Hepatocyte (in vitro differentiated cells): ENCODE data around the gene MYCBPAP. TPM values are rescaled to one million over a fixed set of nuclear protein-coding genes. Genes with fewer than 3 reads are reported as not detected.

Experiments used
- DNase-seq: peaks from one replicate; pipeline ENCODE4 v3.0.0-alpha.2; 2016; ENCODE audit warnings: low spot score
- H2AFZ ChIP-seq: fragments of 200-600 bp; sonication (generic); 2 replicates; pipeline ENCODE4 v1.6.0; 2016; ENCODE audit warnings: antibody characterized with exemption, mild to moderate bottlenecking
- H3K27ac ChIP-seq: fragments of 200-600 bp; sonication (generic); 2 replicates; pipeline ENCODE4 v1.5.1; 2016; ENCODE audit warnings: mild to moderate bottlenecking
- H3K27me3 ChIP-seq: fragments of 200-600 bp; sonication (generic); 2 replicates; pipeline ENCODE4 v1.6.1; 2016
- H3K36me3 ChIP-seq: fragments of 200-600 bp; sonication (generic); replicated peaks from 2 replicates; pipeline ENCODE4 v1.5.1; 2016; ENCODE audit warnings: low read depth; ENCODE audit not compliant: insufficient read depth
- H3K4me1 ChIP-seq: fragments of 200-600 bp; sonication (generic); 2 replicates; pipeline ENCODE4 v1.5.1; 2016; ENCODE audit warnings: mild to moderate bottlenecking, moderate library complexity; ENCODE audit not compliant: insufficient read depth
- H3K4me2 ChIP-seq: fragments of 200-600 bp; sonication (generic); 2 replicates; pipeline ENCODE4 v1.6.0; 2016
- H3K4me3 ChIP-seq: fragments of 200-600 bp; sonication (generic); 2 replicates; pipeline ENCODE4 v1.5.1; 2016; ENCODE audit warnings: mild to moderate bottlenecking
- H3K79me2 ChIP-seq: fragments of 200-600 bp; sonication (generic); 2 replicates; pipeline ENCODE4 v1.6.0; 2017; ENCODE audit warnings: mild to moderate bottlenecking
- H3K9me2 ChIP-seq: fragments of 200-600 bp; sonication (generic); replicated peaks from 2 replicates; pipeline ENCODE4 v1.6.0; 2017; ENCODE audit warnings: mild to moderate bottlenecking; ENCODE audit not compliant: insufficient read depth
- H3K9me3 ChIP-seq: fragments of 200-600 bp; sonication (generic); 2 replicates; pipeline ENCODE4 v1.5.1; 2016; ENCODE audit warnings: low read depth, mild to moderate bottlenecking
- H4K20me1 ChIP-seq: fragments of 200-600 bp; sonication (generic); 2 replicates; pipeline ENCODE4 v1.6.0; 2016; ENCODE audit warnings: mild to moderate bottlenecking; ENCODE audit not compliant: insufficient read depth, poor library complexity, severe bottlenecking
- EZH2 ChIP-seq: fragments of 200-600 bp; sonication (generic); IDR thresholded peaks from 2 replicates; pipeline ENCODE4 v1.6.1; 2016; ENCODE audit warnings: antibody characterized with exemption, mild to moderate bottlenecking, borderline replicate concordance
- EZH2phosphoT487 ChIP-seq: fragments of 200-600 bp; sonication (generic); IDR thresholded peaks from one replicate; pipeline ENCODE4 v1.6.1; 2018; ENCODE audit warnings: antibody characterized with exemption, mild to moderate bottlenecking, low read depth, moderate library complexity; ENCODE audit not compliant: unreplicated experiment, severe bottlenecking
- WGBS: methylation state at CpG from one replicate; pipeline ENCODE4 v1.1.6; 2016; ENCODE audit warnings: low lambda C conversion rate; ENCODE audit errors: missing lambda C conversion rate; 5-methylcytosine and 5-hydroxymethylcytosine counted together
- polyA plus RNA-seq: library from polyadenylated mRNA; unstranded; fragments of >200 nt; fragmentation: Nextera tagmentation; extraction: Ambion mirVana; gene quantifications from 2 replicates; pipeline ENCODE4 v1.2.1, GENCODE V29; 2016
- total RNA-seq: library from RNA; depleted of rRNA; stranded (reverse); fragments of >200 nt; gene quantifications from 2 replicates; pipeline ENCODE4 v1.2.3, GENCODE V29; 2014
- TF ChIP-seq, protein P1 (sequence below): fragments of 200-600 bp; sonication (generic); IDR thresholded peaks from 2 replicates; pipeline ENCODE4 v1.5.1; 2016; ENCODE audit warnings: antibody characterized with exemption, mild to moderate bottlenecking; ENCODE audit not compliant: poor library complexity

Gene MYCBPAP
- total and polyA plus RNA-seq, 2 experiments from 2014 or later = 0.43 to 0.70 TPM

DNA sequence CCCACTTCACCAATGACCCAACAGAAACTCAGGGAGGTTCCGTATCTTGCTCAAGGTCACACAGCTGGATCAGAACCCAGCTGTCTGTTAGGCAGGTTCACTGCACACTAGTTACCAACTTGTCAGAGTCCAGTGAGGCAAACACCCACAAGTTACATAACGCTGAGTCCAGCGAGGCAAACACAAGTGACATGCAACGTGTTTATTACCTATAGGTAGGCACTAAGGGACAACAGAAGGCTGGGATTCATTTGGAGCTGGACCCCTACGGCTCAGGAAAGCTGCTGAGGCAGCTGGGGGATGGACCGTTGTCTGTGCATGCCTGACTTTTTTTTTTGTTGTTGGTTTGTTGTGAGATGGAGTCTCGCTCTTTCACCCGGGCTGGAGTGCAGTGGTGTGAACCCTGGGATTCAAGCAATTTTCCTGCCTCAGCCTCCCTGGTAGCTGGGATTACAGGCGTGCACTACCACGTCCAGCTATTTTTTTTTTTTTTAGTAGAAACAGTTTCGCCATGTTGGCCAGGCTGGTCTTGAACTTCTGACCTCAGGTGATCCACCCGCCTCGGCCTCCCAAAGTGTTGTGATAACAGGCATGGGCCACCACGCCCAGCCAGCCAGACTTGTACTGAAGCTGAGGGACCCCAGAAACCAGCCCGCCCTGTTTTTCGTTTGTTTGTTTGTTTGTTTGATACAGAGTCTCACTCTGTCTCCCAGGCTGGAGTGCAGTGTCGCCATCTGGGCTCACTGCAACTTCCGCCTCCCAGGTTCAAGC, 31.5 kb upstream of the MYCBPAP start:
- H3K4me2 ChIP-seq = peak overlapping the region; percentile 73
- peaks cover 15% of the 10 kb centered on the region for H3K79me2 ChIP-seq
- H3K4me1 ChIP-seq = peaks cover 12% of the 10 kb centered on the region
- H2AFZ ChIP-seq = no peak overlapping the region
- peak; percentile 33 for DNase-seq
- H3K9me2 ChIP-seq = no peaks in the 10 kb centered on the region
- no peaks in the 10 kb centered on the region for H3K27me3 ChIP-seq
- WGBS = 76% methylated on average over 18 of the region's 18 CpGs
- H3K9me3 ChIP-seq = no peaks in the 10 kb centered on the region
- no peak overlapping the region for H3K27ac ChIP-seq
- TF ChIP-seq EZH2 = no peak
- TF ChIP-seq EZH2phosphoT487 = no peak
- TF ChIP-seq, protein P1, sequence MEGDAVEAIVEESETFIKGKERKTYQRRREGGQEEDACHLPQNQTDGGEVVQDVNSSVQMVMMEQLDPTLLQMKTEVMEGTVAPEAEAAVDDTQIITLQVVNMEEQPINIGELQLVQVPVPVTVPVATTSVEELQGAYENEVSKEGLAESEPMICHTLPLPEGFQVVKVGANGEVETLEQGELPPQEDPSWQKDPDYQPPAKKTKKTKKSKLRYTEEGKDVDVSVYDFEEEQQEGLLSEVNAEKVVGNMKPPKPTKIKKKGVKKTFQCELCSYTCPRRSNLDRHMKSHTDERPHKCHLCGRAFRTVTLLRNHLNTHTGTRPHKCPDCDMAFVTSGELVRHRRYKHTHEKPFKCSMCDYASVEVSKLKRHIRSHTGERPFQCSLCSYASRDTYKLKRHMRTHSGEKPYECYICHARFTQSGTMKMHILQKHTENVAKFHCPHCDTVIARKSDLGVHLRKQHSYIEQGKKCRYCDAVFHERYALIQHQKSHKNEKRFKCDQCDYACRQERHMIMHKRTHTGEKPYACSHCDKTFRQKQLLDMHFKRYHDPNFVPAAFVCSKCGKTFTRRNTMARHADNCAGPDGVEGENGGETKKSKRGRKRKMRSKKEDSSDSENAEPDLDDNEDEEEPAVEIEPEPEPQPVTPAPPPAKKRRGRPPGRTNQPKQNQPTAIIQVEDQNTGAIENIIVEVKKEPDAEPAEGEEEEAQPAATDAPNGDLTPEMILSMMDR = no peak
- no peaks in the 10 kb centered on the region for H3K36me3 ChIP-seq
- H4K20me1 ChIP-seq = no peaks in the 10 kb centered on the region
- H3K4me3 ChIP-seq = no peak overlapping the region

DNA sequence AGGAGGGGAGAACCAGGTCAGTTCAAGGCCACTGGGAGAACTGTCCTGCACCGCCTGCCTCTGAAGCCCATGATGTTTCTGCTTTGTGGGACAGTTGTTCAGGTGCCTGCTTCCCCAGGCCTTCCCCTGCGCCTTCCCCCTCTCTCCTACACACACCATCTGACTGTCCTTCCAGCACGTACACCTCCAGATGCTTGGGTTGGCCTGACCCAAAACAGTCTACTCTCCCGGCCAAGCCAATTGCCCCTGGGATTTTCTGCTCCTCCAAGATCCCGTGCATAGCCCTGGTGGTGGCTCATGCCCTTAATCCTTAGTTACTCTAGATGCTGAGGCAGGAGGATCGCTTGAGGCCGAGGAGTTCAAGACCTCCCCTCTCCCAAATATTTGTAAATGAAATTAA, 30.3 kb upstream of the MYCBPAP start:
- WGBS = 87% methylated on average over 7 of the region's 7 CpGs
- Histone ChIP-seq H3K4me2 (peak overlapping the region; percentile 86), H3K9me3 (no peaks in the 10 kb centered on the region), H3K27me3 (no peaks in the 10 kb centered on the region), H3K9me2 (no peaks in the 10 kb centered on the region), H3K4me3 (no peak overlapping the region), H3K36me3 (no peaks in the 10 kb centered on the region), H3K27ac (peak overlapping the region; percentile 91), H4K20me1 (no peaks in the 10 kb centered on the region), H2AFZ (peak overlapping the region; percentile 89), H3K4me1 (peaks cover 15% of the 10 kb centered on the region), H3K79me2 (peaks cover 15% of the 10 kb centered on the region)
- TF ChIP-seq EZH2 = no peak
- DNase-seq = no peak

DNA sequence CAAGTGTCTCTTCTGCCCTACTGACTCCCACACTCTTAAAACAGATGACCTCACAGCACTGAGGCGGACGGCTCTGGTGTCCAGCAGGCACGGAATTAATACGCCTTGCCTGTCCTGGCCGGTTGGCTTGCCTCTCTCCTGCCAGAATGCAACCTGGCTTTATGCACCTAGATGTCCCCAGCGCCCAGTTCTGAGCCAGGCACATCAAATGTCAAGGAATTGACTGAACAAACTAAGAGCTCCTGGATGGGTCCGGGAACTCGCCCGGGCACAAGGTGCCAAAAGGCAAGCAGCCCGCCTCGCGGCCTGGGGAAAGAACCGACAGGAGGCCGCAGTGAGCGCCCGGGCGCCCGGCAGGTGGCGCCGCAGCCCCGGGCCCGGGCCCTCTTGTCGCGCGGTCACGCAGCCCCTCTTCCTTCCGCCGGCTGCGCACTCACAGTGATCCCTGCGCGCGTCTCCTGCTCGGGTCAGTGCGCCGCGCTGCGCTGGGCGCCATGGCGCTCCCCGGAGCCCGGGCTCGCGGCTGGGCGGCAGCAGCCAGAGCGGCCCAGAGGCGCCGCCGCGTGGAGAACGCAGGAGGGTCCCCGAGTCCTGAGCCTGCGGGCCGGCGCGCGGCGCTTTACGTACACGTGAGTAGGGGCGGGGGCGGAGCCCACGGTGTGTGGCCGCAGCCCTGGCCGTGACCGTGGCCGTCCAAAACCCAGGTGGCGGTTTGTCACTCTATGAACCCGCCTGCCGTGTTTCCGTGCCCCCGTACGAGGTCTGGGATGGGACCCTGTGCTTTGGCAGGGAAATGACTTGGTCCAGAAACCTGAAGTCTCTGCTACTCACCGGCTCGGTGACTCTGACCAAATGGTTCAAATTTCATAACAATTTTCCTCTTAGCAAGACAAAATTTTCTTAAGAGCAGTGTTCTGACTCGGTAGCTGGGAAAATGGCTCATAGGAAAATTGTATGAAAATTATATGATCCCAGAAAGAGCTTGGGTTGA, 29.6 kb upstream of the MYCBPAP start, which contains the start of gene RSAD1:
TSS of gene RSAD1 (plus strand) at position 470 of the 991 bp plus-strand sequence. CDS start at position 495, 25 bp downstream.
- 5% methylated on average over 55 of the region's 75 CpGs for WGBS
- Histone ChIP-seq H3K9me2 (no peaks in the 10 kb centered on the region), H4K20me1 (no peaks in the 10 kb centered on the region), H3K4me2 (peak within 1 kb of the TSS; percentile 86), H3K9me3 (no peaks in the 10 kb centered on the region), H3K4me1 (peaks cover 15% of the 10 kb centered on the region), H3K27ac (peak within 1 kb of the TSS; percentile 91), H3K4me3 (peak within 1 kb of the TSS; percentile 63), H3K79me2 (peaks cover 15% of the 10 kb centered on the region), H3K27me3 (no peaks in the 10 kb centered on the region), H2AFZ (peak within 1 kb of the TSS; percentile 89), H3K36me3 (no peaks in the 10 kb centered on the region)
- TF ChIP-seq EZH2 = no peak
- TF ChIP-seq, protein P1 = peak; percentile 80
- peak; percentile 96 for DNase-seq
